SH-SY5Y (cell line): ENCODE results near the gene IL1RAPL2.

Source experiments
- GATA2 ChIP-seq: IDR thresholded peaks from 2 replicates; pipeline ENCODE4 v1.6.1; 2011; ENCODE audit warnings: mild to moderate bottlenecking, low read depth, low read length
- GATA3 ChIP-seq: IDR thresholded peaks from 2 replicates; pipeline ENCODE4 v1.6.1; 2011; ENCODE audit warnings: low read depth, mild to moderate bottlenecking, low read length, moderate library complexity

- no peak for TF ChIP-seq GATA3
- no peak for TF ChIP-seq GATA2
These were observed 765.2 kb downstream of the IL1RAPL2 start for GRCh38 chrX:105331244-105331643.
